GM18873 (cell line): Measurements from ENCODE around the gene OR6C1.
"Not testable (repeated sequence)": the region's sequence is repeated elsewhere in the genome, so short reads cannot be mapped to it uniquely, and the experiment has no call there.

Experiments used
- ATAC-seq: cut with Tn5 transposase; IDR thresholded peaks from one replicate; pipeline ENCODE4 v1.9.1; 2021; ENCODE audit warnings: mild to moderate bottlenecking, moderate library complexity, moderate number of reproducible peaks; ENCODE audit not compliant: unreplicated experiment, low FRiP score

The OR6C1 gene

DNA sequence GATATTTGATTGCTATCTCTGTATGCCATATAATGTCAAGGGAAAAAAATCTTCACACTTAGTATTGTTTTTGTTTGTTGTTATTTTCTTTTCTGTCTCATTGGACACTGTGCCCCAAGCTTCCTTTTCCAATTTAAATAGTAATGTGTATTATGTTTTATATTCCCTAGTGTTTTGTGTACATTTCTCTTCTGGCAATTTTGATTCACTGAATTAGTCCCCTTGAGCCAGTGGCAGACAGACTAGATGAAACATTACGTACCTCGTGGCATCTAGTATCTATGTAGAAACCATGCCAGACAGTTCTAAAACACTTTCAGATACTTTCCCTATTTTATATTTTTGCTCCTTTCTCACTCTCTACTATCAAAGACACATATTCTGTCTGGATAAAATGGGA lies at the start of gene OR6C1:
Gene OR6C1, plus strand, starts transcription at position 301 of the 400 bp plus-strand sequence. CDS start 6,257 bp downstream, outside the sequence.
- ATAC-seq: no peak

DNA sequence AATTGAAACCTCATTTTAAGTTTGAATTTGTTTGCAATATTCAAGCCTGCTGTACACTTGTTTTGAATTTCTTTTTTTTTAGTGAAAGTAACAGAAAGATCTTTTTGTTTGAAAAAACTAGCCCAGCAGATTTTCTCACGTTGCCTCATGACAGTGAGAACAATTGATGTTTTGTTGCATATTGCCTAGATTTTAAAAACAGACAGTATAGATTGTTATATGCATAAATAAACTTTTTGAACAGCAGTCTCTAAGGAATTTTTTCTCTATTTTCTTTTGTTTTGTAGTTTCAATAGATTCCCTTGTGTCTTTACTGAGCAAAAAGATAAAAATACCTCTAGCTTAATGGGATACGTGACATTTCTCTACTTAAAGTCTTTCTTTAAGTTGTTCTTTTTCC lies 33.2 kb upstream of the OR6C1 start:
- no peak for ATAC-seq

GRCh38 chr12:55289999-55290398 lies 24.1 kb upstream of the OR6C1 start:
- no peak for ATAC-seq

DNA sequence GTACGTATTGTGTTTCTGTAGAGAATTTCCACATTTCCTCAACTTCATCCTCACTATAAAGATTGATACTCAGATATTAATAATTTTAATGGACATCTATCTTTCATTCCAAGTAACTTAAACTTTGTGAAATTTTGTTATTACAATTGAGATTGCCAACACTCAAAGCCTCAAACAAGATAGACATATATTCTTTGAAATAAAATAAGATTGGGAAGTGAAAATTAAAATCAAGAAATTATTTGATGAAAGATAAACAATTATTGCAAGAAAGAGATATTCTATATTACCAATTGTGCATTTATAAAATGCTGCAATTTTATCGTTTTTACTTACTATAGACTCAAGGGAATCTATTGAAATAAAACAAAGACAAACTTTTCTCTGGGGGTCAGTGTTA lies 17.7 kb upstream of the OR6C1 start, which contains the start of gene OR6C6:
Gene OR6C6, minus strand, starts transcription at position 101 of the 400 bp plus-strand sequence. CDS start 1,337 bp downstream, outside the sequence.
- ATAC-seq: no peak

DNA sequence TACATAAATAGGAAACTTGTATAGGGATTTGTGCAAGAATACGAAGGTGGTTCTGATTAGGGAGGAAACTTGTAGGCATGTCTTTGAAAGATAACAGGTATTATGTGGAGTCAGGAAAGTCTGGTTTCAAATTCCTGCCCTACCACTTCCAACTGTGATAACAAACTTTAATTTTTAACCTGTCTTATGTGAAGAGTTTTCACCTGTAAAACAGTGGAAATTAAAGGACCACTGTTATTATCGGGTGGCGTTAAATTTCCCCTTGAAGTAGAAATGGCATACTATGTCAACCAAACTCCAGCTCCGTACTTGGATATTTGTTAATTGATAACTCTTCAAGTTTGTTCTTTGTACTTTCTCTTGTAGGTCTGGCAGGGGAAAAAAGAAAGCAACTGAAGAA lies 6.1 kb downstream of the OR6C1 start:
- ATAC-seq: no peak

DNA sequence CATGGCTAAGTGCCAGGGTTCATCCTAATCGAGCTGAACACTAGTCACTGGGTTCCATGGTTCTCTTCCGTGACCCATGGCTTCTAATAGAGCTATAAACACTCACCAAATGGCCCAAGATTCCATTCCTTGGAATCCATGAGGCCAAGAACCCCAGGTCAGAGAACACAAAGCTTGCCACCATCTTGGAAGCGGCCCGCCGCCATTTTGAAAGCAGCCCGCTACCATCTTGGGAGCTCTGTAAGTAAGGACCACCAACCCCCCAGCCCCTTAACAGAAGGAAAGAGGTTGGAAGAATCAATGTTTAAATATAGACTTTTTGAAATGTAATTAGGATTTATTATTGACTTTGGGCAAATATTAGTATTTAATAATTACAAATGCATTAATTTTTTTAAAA lies 11.7 kb downstream of the OR6C1 start:
- not testable (repeated sequence) for ATAC-seq

DNA sequence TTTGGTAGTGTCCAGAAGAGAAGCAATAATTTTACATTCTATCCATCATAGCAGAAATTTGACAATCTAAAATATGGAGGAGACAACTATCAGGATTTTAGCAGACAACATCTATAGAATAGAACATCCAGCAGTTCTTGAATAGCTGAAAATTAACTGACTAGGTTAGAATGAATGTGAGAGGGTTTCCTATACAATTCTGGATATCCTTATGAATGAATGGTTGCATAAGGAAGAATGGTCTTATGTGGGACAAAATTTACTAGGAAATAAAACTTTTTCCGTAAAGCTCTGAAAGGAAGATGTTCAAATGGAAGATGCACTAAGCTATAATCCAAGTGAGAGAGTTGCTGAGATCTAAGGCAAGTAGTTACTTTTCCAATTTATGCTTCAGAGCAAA lies 16.3 kb downstream of the OR6C1 start, which contains the start of gene OR6C3:
Gene OR6C3, plus strand, starts transcription at position 301 of the 400 bp plus-strand sequence. CDS start 955 bp downstream, outside the sequence.
- ATAC-seq: no peak

DNA sequence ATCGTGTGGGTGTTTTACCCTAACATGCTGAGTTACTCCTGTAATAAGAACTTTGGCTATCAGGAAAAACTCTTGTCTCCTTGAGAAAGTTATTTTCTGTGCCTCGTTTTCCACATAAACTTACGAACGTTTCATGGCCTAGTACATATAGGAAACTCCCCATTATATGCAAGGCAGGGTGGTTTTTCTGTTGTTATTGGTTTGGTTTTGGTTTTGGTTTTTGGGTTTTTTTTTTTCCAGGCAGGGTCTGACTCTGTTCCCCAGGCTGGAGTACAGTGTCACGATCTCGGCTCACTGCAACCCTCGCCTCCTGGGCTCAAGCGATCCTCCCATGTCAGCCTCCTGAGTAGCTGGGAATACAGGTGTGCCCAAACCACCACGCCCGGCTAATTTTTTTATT lies 21.9 kb downstream of the OR6C1 start:
- ATAC-seq: no peak

DNA sequence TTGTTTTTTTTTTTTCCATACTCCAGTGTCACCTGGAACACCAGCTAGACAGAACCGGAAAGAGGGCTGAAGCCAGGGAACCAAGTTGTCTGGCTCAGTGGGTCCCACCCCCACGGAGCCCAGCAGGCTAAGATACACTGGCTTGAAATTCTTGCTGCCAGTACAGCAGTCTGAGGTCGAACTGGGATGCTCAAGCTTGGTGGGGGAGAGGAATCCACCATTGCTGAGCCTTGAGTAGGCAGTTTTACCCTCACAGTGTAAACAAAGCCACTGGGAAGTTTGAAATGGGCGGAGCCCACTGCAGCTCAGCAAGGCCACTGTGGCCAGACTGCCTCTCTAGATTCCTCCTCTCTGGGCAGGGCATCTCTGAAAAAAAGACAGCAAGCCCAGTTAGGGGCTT lies 41.2 kb downstream of the OR6C1 start:
- not testable (repeated sequence) for ATAC-seq

- no peak for ATAC-seq
Measured at GRCh38 chr12:55362675-55363074, 48.5 kb downstream of the OR6C1 start, which contains the start of gene OR6C75. OR6C75 (plus strand) TSS chr12:55362975; CDS start chr12:55365111, 2,136 bp downstream.

DNA sequence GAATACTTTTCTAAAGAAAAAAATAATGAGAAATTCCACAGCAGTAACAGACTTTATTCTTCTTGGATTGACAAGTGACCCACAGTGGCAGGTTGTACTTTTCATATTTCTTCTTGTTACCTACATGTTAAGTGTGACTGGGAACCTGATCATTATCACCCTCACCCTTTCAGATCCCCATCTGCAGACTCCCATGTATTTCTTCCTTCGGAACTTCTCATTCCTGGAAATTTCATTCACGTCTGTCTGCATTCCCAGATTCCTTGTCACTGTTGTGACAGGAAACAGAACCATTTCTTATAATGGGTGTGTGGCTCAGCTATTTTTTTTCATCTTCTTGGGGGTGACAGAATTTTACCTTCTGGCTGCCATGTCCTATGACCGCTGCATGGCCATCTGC lies 50.9 kb downstream of the OR6C1 start:
- no peak for ATAC-seq
